Natural killer cell (primary cell): ENCODE results near the gene ADGRG6. TPM values are rescaled to one million over a fixed set of nuclear protein-coding genes. Genes with fewer than 3 reads are reported as not detected.

Experiments
- ATAC-seq, 3 donors: fragments of 150-1000 bp in 2 of 3; fragments of 200-7000 bp in 1 of 3; cut with Tn5 transposase; 1 replicate in 1 of 3; 2 replicates in 2 of 3; pipeline ENCODE4 v1.10.0; 2021; ENCODE audit warnings: mild to moderate bottlenecking in 2 of 3, moderate library complexity in 2 of 3
- DNase-seq, 2 donors: peaks; one replicate each; pipeline versions ENCODE4 v3.0.0 to v3.0.0-alpha.2; 2013 to 2021; ENCODE audit warnings: mixed read lengths in 1 of 2
- H3K27ac ChIP-seq: one replicate; pipeline ENCODE4 v1.5.1; 2013; ENCODE audit warnings: mild to moderate bottlenecking, low read length
- H3K27me3 ChIP-seq: one replicate; pipeline ENCODE4 v1.6.1; 2013; ENCODE audit warnings: low read length; ENCODE audit not compliant: control insufficient read depth, insufficient read depth
- H3K36me3 ChIP-seq: one replicate; pipeline ENCODE4 v1.6.1; 2013; ENCODE audit warnings: low read length; ENCODE audit not compliant: control insufficient read depth, insufficient read depth
- H3K4me1 ChIP-seq: one replicate; pipeline ENCODE4 v1.6.1; 2013; ENCODE audit warnings: low read length; ENCODE audit not compliant: control insufficient read depth, insufficient read depth
- H3K4me3 ChIP-seq: one replicate; pipeline ENCODE4 v1.5.1; 2013; ENCODE audit warnings: low read length
- H3K9me3 ChIP-seq: one replicate; pipeline ENCODE4 v1.6.1; 2013; ENCODE audit warnings: low read length; ENCODE audit not compliant: control insufficient read depth, insufficient read depth
- H3K27ac Mint-ChIP-seq, 2 donors: one replicate each; pipeline ENCODE4 v1.8.0; 2022; ENCODE audit warnings: mild to moderate bottlenecking in 2 of 2, mixed read lengths in 2 of 2, moderate library complexity in 1 of 2
- H3K27me3 Mint-ChIP-seq, 2 donors: one replicate each; pipeline ENCODE4 v1.8.0; 2022; ENCODE audit warnings: low read depth in 2 of 2, mixed read lengths in 2 of 2
- H3K36me3 Mint-ChIP-seq: one replicate; pipeline ENCODE4 v1.8.0; 2022; ENCODE audit warnings: mixed read lengths
- H3K4me1 Mint-ChIP-seq, 2 donors: one replicate each; pipeline ENCODE4 v1.8.0; 2022; ENCODE audit warnings: mixed read lengths in 2 of 2
- H3K4me3 Mint-ChIP-seq: one replicate; pipeline ENCODE4 v1.8.0; 2022; ENCODE audit warnings: mild to moderate bottlenecking, moderate library complexity, mixed read lengths
- H3K9me3 Mint-ChIP-seq, 2 donors: one replicate each; pipeline ENCODE4 v1.8.0; 2022; ENCODE audit warnings: mixed read lengths in 2 of 2
- CTCF ChIP-seq: fragments of 200-600 bp; IDR thresholded peaks from one replicate; pipeline ENCODE4 v1.8.0; 2022; ENCODE audit warnings: antibody characterized with exemption
- WGBS: methylation state at CpG from one replicate; pipeline ENCODE4 v1.1.7; 2013; ENCODE audit warnings: missing lambda C conversion rate; ENCODE audit not compliant: insufficient coverage; 5-methylcytosine and 5-hydroxymethylcytosine counted together
- intact Hi-C: fragments of 100-400 bp; cut with micrococcal nuclease; formaldehyde crosslinking; loops from one replicate; pipeline ENCODE4 v1.14.2; 2022
- total RNA-seq, 4 donors: library from RNA; stranded (reverse); fragments of 120-200 nt in 1 of 4; gene quantifications; one replicate each; pipeline versions ENCODE4 v1.2.3 to v1.2.4, GENCODE V29; 2013 to 2022

Gene ADGRG6
- total RNA-seq, 3 donors from 2014 or later (not counting 1 experiment from before 2014, with no cell fraction given): 0.05 to 0.24 TPM; not detected in 1

GRCh38 chr6:142409794-142410193 is 108.0 kb downstream of the ADGRG6 start:
- WGBS: no CpG with 5 or more reads among the region's 1 CpG
- ATAC-seq (no peak), DNase-seq (no peak)
- Histone ChIP-seq H3K27me3 (no peaks in the 10 kb centered on the region), H3K4me3 (no peak overlapping the region), H3K9me3 (no peaks in the 10 kb centered on the region), H3K27ac (no peak overlapping the region), H3K36me3 (no peaks in the 10 kb centered on the region), H3K4me1 (no peaks in the 10 kb centered on the region)
- H3K4me3 Mint-ChIP-seq: no peak overlapping the region
- no peak overlapping the region for H3K27ac Mint-ChIP-seq
- H3K4me1 Mint-ChIP-seq: no peaks in the 10 kb centered on the region
- no peaks in the 10 kb centered on the region for H3K9me3 Mint-ChIP-seq
- intact Hi-C loops: no loop called here
- peaks cover 2 to 7% of the 10 kb centered on the region in 2 donors for H3K27me3 Mint-ChIP-seq
- no peak for TF ChIP-seq CTCF
- H3K36me3 Mint-ChIP-seq: no peaks in the 10 kb centered on the region

- ATAC-seq (no peak), DNase-seq (no peak)
- Histone ChIP-seq H3K27ac (no peak overlapping the region), H3K9me3 (no peaks in the 10 kb centered on the region), H3K4me1 (no peaks in the 10 kb centered on the region), H3K4me3 (no peak overlapping the region), H3K27me3 (no peaks in the 10 kb centered on the region), H3K36me3 (no peaks in the 10 kb centered on the region)
- peaks cover 2 to 7% of the 10 kb centered on the region in 2 donors for H3K27me3 Mint-ChIP-seq
- no peaks in the 10 kb centered on the region for H3K36me3 Mint-ChIP-seq
- no peak for TF ChIP-seq CTCF
- H3K4me1 Mint-ChIP-seq: no peaks in the 10 kb centered on the region
- H3K27ac Mint-ChIP-seq: no peak overlapping the region
- H3K9me3 Mint-ChIP-seq: no peaks in the 10 kb centered on the region
- intact Hi-C loops: no loop called here
- H3K4me3 Mint-ChIP-seq: no peak overlapping the region
- WGBS: 80% methylated on average over 1 of the region's 2 CpGs
Observed at GRCh38 chr6:142411145-142411544, 109.3 kb downstream of the ADGRG6 start.

- TF ChIP-seq CTCF: no peak
- Histone ChIP-seq H3K9me3 (no peaks in the 10 kb centered on the region), H3K27ac (no peak overlapping the region), H3K4me1 (no peaks in the 10 kb centered on the region), H3K36me3 (no peaks in the 10 kb centered on the region), H3K4me3 (no peak overlapping the region), H3K27me3 (no peaks in the 10 kb centered on the region)
- Mint-ChIP-seq H3K27ac (no peak overlapping the region), H3K4me1 (no peaks in the 10 kb centered on the region), H3K9me3 (no peaks in the 10 kb centered on the region), H3K27me3 (peaks cover 2 to 7% of the 10 kb centered on the region in 2 donors), H3K4me3 (no peak overlapping the region), H3K36me3 (no peaks in the 10 kb centered on the region)
- intact Hi-C loops: no loop called here
- no peak for DNase-seq
- ATAC-seq: no peak
- 76% methylated on average over 2 of the region's 2 CpGs for WGBS
Observed at GRCh38 chr6:142412241-142412640, 110.4 kb downstream of the ADGRG6 start.

- Histone ChIP-seq H3K36me3 (no peaks in the 10 kb centered on the region), H3K9me3 (no peaks in the 10 kb centered on the region), H3K4me3 (no peak overlapping the region), H3K27me3 (no peaks in the 10 kb centered on the region), H3K4me1 (no peaks in the 10 kb centered on the region), H3K27ac (no peak overlapping the region)
- ATAC-seq (no peak), DNase-seq (no peak)
- intact Hi-C loops: no loop called here
- no CpG with 5 or more reads among the region's 2 CpGs for WGBS
- Mint-ChIP-seq H3K27ac (no peak overlapping the region), H3K27me3 (peaks cover 2 to 7% of the 10 kb centered on the region in 2 donors), H3K4me3 (no peak overlapping the region), H3K9me3 (no peaks in the 10 kb centered on the region), H3K36me3 (no peaks in the 10 kb centered on the region), H3K4me1 (no peaks in the 10 kb centered on the region)
- no peak for TF ChIP-seq CTCF
Observed at GRCh38 chr6:142412658-142413057, 110.9 kb downstream of the ADGRG6 start.
